ENCODE results near the gene ZNHIT2.

Gene ZNHIT2

DNA sequence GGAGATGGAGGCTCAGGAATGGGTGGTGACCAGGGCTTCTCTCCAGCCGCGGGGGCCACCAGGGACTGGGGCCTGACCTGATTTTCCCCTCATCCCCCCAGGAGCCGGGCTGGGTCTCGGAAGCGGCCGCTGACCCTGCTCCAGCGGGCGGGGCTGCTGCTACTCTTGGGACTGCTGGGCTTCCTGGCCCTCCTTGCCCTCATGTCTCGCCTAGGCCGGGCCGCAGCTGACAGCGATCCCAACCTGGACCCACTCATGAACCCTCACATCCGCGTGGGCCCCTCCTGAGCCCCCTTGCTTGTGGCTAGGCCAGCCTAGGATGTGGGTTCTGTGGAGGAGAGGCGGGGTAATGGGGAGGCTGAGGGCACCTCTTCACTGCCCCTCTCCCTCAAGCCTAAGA, 29.7 kb downstream of the ZNHIT2 start:
- Histone ChIP-seq H3K4me3 (ENCODE audit: low read depth in 1 of 2, low read length in 2 of 2) (no peak overlapping the region), H3K27ac (ENCODE audit: low read depth, low read length) (no peak overlapping the region), H3K27me3 (ENCODE audit: control insufficient read depth in 1 of 2, insufficient read depth in 2 of 2, low read length in 2 of 2) (no peaks in the 10 kb centered on the region), H3K4me1 (ENCODE audit: control insufficient read depth in 1 of 2, insufficient read depth in 2 of 2, low read length in 2 of 2) (peaks cover 21% of the 10 kb centered on the region in 2 donors), H3K9me3 (ENCODE audit: control insufficient read depth in 1 of 2, low read length in 2 of 2) (no peaks in the 10 kb centered on the region), H3K36me3 (ENCODE audit: control insufficient read depth in 1 of 2, insufficient read depth in 2 of 2, low read length in 2 of 2) (peaks cover 22 to 46% of the 10 kb centered on the region in 2 donors), H3K9ac (ENCODE audit: low read depth in 1 of 2, low read length in 2 of 2) (no peak overlapping the region)

DNA sequence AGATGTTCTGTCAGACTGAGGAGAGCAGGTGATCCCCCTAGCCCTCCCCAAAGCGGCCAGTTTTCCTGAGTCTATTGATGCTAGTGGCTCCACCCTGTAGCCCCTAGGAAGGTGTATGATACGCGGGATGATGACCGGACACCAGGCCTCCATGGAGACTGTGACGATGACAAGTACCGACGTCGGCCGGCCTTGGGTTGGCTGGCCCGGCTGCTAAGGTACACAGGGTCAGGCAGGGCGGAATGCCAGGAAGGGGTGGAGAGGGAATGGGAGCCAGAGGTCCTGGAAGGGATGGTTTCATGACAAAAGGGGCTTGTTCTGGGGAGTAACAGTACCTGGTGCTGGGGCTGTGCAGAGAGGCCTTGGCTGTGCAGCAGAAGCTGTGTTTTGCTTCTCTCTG, 30.3 kb downstream of the ZNHIT2 start:
- Histone ChIP-seq H3K9me3 (ENCODE audit: control insufficient read depth in 1 of 2, low read length in 2 of 2) (no peaks in the 10 kb centered on the region), H3K4me1 (ENCODE audit: control insufficient read depth in 1 of 2, insufficient read depth in 2 of 2, low read length in 2 of 2) (peaks cover 22 to 25% of the 10 kb centered on the region in 2 donors), H3K9ac (ENCODE audit: low read depth in 1 of 2, low read length in 2 of 2) (no peak overlapping the region)

DNA sequence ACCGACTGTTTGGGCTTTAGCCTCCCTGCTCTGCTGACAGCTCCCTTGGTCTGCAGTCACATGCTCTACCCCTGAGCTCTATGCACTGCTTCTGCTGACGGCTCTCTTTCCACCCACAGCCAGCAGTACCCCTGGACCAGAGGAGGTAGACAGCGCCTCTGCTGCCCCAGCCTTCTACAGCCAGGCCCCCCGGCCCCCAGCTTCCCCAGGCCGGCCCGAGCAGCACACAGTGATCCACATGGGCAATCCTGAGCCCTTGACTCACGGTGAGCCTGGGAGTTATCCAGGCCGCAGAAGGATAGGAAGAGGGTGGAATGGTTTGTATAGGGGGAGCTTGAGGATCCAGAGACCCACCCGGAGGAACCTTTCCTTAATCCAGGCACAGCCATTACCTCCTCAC, 30.7 kb downstream of the ZNHIT2 start:
- Histone ChIP-seq H3K27me3 (ENCODE audit: control insufficient read depth in 1 of 2, insufficient read depth in 2 of 2, low read length in 2 of 2) (no peaks in the 10 kb centered on the region), H3K27ac (ENCODE audit: low read depth, low read length) (no peak overlapping the region), H3K9me3 (ENCODE audit: control insufficient read depth in 1 of 2, low read length in 2 of 2) (no peaks in the 10 kb centered on the region), H3K9ac (ENCODE audit: low read depth in 1 of 2, low read length in 2 of 2) (no peak overlapping the region), H3K4me3 (ENCODE audit: low read depth in 1 of 2, low read length in 2 of 2) (no peak overlapping the region), H3K4me1 (ENCODE audit: control insufficient read depth in 1 of 2, insufficient read depth in 2 of 2, low read length in 2 of 2) (peaks cover 22 to 25% of the 10 kb centered on the region in 2 donors), H3K36me3 (ENCODE audit: control insufficient read depth in 1 of 2, insufficient read depth in 2 of 2, low read length in 2 of 2) (peaks cover 22 to 46% of the 10 kb centered on the region in 2 donors)

More for the DNA sequence above, 30.3 kb downstream of the ZNHIT2 start:
- Histone ChIP-seq H3K36me3 (ENCODE audit: control insufficient read depth in 1 of 2, insufficient read depth in 2 of 2, low read length in 2 of 2) (peaks cover 22 to 46% of the 10 kb centered on the region in 2 donors), H3K27me3 (ENCODE audit: control insufficient read depth in 1 of 2, insufficient read depth in 2 of 2, low read length in 2 of 2) (no peaks in the 10 kb centered on the region), H3K27ac (ENCODE audit: low read depth, low read length) (no peak overlapping the region), H3K4me3 (ENCODE audit: low read depth in 1 of 2, low read length in 2 of 2) (no peak overlapping the region)

DNA sequence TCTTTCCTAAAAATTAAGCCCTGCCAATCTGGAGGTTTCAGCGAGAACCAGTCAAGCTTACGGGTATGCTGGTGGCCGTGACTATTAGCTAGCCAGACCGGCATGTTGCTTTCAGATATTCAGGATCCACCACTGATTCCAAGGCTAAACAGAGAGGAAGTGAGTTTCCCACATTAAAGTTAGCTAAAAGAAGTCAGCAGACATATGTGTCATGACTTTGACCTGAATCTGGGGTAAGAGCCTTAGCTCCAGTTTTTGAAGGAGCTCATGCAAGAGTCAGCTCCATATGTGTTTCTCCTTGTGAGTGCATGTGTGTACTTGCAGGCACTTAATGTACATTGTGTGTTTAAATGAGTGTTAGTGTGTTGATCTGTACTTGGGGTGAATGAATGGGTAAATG, 32.1 kb downstream of the ZNHIT2 start:
- no peaks in the 10 kb centered on the region for H3K27me3 ChIP-seq (ENCODE audit: control insufficient read depth in 1 of 2, insufficient read depth in 2 of 2, low read length in 2 of 2)
- H3K4me3 ChIP-seq (ENCODE audit: low read depth in 1 of 2, low read length in 2 of 2): no peak overlapping the region
- H3K9me3 ChIP-seq (ENCODE audit: control insufficient read depth in 1 of 2, low read length in 2 of 2): no peaks in the 10 kb centered on the region
- H3K36me3 ChIP-seq (ENCODE audit: control insufficient read depth in 1 of 2, insufficient read depth in 2 of 2, low read length in 2 of 2): peaks cover 22 to 46% of the 10 kb centered on the region in 2 donors
- peaks cover 22 to 25% of the 10 kb centered on the region in 2 donors for H3K4me1 ChIP-seq (ENCODE audit: control insufficient read depth in 1 of 2, insufficient read depth in 2 of 2, low read length in 2 of 2)
- H3K27ac ChIP-seq (ENCODE audit: low read depth, low read length): no peak overlapping the region
- peak overlapping the region in 1 of 2 donors; percentile 96 for H3K9ac ChIP-seq (ENCODE audit: low read depth in 1 of 2, low read length in 2 of 2)

DNA sequence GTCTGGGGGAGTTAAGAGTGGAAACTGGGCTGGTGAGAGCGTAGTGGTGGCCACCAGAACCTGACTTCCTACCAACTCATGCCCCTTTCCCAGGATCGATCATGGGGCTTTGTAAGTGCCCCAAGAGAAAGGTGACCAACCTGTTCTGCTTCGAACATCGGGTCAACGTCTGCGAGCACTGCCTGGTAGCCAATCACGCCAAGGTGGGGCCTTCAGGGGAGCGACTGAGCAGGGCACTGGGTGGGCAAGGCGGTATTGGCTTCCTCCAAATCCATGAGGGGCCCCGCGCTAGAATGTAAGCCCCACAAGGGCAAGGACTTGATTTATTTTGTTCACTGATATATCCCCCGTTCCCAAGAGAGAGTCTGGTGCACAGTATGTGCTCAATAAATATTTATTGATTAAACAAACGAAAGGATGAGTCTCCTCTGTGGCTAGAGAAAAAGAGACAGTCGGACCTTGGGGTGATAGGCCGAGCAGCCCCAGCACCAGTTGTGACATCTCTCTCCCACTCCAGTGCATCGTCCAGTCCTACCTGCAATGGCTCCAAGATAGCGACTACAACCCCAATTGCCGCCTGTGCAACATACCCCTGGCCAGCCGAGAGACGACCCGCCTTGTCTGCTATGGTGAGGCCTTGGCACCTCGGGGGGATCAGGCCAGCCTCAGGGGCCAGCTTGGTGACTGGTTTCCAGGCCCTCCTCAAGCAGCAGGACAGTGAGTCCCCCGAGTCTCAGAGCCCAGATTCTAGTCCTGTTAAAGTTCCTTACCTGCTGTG, 32.7 kb downstream of the ZNHIT2 start:
- no peaks in the 10 kb centered on the region for H3K9me3 ChIP-seq (ENCODE audit: control insufficient read depth in 1 of 2, low read length in 2 of 2)
- peak overlapping the region; percentile 85 to 99 for H3K4me3 ChIP-seq (ENCODE audit: low read depth in 1 of 2, low read length in 2 of 2)
- peaks cover 22 to 25% of the 10 kb centered on the region in 2 donors for H3K4me1 ChIP-seq (ENCODE audit: control insufficient read depth in 1 of 2, insufficient read depth in 2 of 2, low read length in 2 of 2)
- no peaks in the 10 kb centered on the region for H3K27me3 ChIP-seq (ENCODE audit: control insufficient read depth in 1 of 2, insufficient read depth in 2 of 2, low read length in 2 of 2)
- H3K9ac ChIP-seq (ENCODE audit: low read depth in 1 of 2, low read length in 2 of 2): peak overlapping the region; percentile 82 to 96
- H3K27ac ChIP-seq (ENCODE audit: low read depth, low read length): peak overlapping the region; percentile 97
- H3K36me3 ChIP-seq (ENCODE audit: control insufficient read depth in 1 of 2, insufficient read depth in 2 of 2, low read length in 2 of 2): peaks cover 22 to 48% of the 10 kb centered on the region in 2 donors

DNA sequence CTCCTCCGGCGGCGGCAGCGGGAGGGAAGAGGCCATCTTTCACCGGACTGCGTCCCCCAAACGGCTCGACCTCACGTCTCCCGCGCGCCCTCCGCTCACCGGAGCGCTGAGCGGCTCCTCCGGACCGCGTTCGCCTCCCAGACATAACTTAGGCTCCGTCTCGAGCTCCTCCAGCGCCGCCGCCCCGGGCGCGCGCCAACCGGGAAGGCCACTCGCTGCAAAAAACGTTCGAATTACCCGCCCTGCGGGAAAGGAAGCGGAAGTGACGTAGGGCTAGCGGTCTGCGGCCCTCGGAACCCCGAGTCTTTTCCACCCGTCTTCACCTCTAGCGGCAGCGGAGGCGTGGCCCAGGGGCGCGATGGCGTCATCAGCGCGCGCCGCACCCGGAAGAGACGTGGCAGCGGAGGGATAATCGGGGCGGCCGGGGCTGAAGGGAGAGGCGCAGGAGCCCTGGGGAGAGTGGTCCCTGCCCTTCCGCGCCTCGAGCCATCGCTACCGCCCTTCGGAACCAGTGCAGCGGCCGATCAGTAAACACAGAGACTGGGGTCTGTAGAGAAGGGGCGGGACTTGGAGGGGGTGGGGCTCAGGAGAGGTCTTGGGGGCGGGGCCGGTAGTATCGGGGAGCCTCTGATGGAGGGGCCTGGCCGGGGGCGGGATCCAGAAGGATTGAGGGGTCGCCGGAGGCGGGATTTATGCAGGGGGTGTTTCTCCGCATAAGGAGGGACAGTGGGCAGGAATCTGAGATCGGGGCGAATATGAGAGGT, 33.5 kb downstream of the ZNHIT2 start, which contains the start of the genes CDCA5 and ZFPL1:
TSS of gene CDCA5 (minus strand) at position 207 of the 764 bp plus-strand sequence. CDS start at position 145, 62 bp downstream.
TSS of gene ZFPL1 (plus strand) at position 389 of the 764 bp plus-strand sequence. CDS start 477 bp downstream, outside the sequence.
- H3K27me3 ChIP-seq (ENCODE audit: control insufficient read depth in 1 of 2, insufficient read depth in 2 of 2, low read length in 2 of 2): no peaks in the 10 kb centered on the region
- H3K9me3 ChIP-seq (ENCODE audit: control insufficient read depth in 1 of 2, low read length in 2 of 2): no peaks in the 10 kb centered on the region
- peaks cover 22 to 40% of the 10 kb centered on the region in 2 donors for H3K36me3 ChIP-seq (ENCODE audit: control insufficient read depth in 1 of 2, insufficient read depth in 2 of 2, low read length in 2 of 2)
- peak within 1 kb of the TSS; percentile 82 to 96 for H3K9ac ChIP-seq (ENCODE audit: low read depth in 1 of 2, low read length in 2 of 2)
- peak within 1 kb of the TSS; percentile 85 to 99 for H3K4me3 ChIP-seq (ENCODE audit: low read depth in 1 of 2, low read length in 2 of 2)
- H3K4me1 ChIP-seq (ENCODE audit: control insufficient read depth in 1 of 2, insufficient read depth in 2 of 2, low read length in 2 of 2): peaks cover 23 to 25% of the 10 kb centered on the region in 2 donors
- H3K27ac ChIP-seq (ENCODE audit: low read depth, low read length): peak within 1 kb of the TSS; percentile 97

DNA sequence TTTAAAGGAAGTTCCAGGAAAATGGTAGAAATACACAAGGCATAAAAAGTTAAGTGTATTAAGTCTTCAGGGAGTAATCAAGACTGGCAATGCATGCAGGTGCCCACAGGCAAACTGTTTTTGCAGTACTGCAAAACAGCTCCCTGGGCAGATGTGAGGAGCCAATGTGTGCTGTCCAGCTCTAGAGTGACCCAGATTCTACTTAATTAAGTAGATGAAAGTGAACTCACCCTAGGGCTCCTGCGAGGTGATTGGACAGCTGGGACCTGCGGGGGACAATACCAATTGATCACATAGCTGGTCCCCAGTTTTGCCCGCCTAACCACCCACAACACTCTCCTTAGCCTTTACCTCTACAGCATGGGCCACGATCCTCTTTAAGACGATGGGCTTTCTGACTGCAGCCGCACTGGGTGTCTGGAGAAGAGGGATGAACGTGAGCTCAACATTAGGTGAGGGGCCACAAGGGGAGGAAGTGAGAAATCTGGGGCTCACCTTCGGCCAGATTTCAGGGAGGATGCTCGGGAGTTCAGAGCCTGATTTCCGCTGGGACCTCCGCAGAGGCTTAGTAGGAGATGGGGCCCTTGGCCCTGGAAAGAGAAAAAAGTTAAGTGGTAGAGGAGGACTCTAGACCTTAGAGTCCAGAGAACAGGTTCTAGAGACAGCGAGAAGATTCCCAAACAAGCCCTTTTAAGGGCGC, 34.2 kb downstream of the ZNHIT2 start:
- H3K27ac ChIP-seq (ENCODE audit: low read depth, low read length): no peak overlapping the region
- peaks cover 22 to 33% of the 10 kb centered on the region in 2 donors for H3K36me3 ChIP-seq (ENCODE audit: control insufficient read depth in 1 of 2, insufficient read depth in 2 of 2, low read length in 2 of 2)
- H3K27me3 ChIP-seq (ENCODE audit: control insufficient read depth in 1 of 2, insufficient read depth in 2 of 2, low read length in 2 of 2): no peaks in the 10 kb centered on the region
- H3K9me3 ChIP-seq (ENCODE audit: control insufficient read depth in 1 of 2, low read length in 2 of 2): no peaks in the 10 kb centered on the region
- peak overlapping the region; percentile 35 to 96 for H3K9ac ChIP-seq (ENCODE audit: low read depth in 1 of 2, low read length in 2 of 2)
- H3K4me3 ChIP-seq (ENCODE audit: low read depth in 1 of 2, low read length in 2 of 2): peak overlapping the region; percentile 85 to 99
- H3K4me1 ChIP-seq (ENCODE audit: control insufficient read depth in 1 of 2, insufficient read depth in 2 of 2, low read length in 2 of 2): peaks cover 30% of the 10 kb centered on the region in 2 donors

DNA sequence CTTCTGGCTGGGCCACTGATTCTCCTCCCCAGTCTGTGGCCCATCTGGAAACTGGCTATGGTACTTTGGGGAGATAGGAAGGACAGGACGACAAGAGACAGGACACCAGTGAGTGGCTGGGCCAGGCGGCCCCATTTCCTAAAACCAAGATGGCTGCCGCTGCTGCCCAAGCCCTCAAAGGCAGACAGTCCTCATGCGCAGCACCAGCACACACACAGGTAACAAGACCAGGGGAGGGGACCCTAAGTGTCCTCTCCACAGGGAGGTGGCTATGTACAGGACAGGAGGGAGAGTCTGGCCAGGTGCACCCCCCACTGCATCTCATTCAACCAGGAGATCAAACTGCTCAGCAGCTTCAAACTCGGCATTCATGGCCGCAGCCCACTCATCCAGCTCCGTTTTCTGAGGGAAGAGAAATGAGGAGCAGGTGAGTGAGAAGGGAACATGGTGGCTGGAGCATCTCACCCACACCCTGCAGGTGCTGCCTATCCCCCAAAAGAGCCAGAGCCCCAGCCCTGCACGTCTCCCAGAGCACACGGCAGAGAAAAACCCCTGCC, 38.6 kb downstream of the ZNHIT2 start:
- Histone ChIP-seq H3K27me3 (ENCODE audit: control insufficient read depth in 1 of 2, insufficient read depth in 2 of 2, low read length in 2 of 2) (no peaks in the 10 kb centered on the region), H3K9me3 (ENCODE audit: control insufficient read depth in 1 of 2, low read length in 2 of 2) (no peaks in the 10 kb centered on the region), H3K36me3 (ENCODE audit: control insufficient read depth in 1 of 2, insufficient read depth in 2 of 2, low read length in 2 of 2) (peaks cover 0 to 3% of the 10 kb centered on the region in 2 donors), H3K9ac (ENCODE audit: low read depth in 1 of 2, low read length in 2 of 2) (peak overlapping the region; percentile 54), H3K4me1 (ENCODE audit: control insufficient read depth in 1 of 2, insufficient read depth in 2 of 2, low read length in 2 of 2) (peaks cover 22 to 24% of the 10 kb centered on the region in 2 donors), H3K27ac (ENCODE audit: low read depth, low read length) (no peak overlapping the region), H3K4me3 (ENCODE audit: low read depth in 1 of 2, low read length in 2 of 2) (peak overlapping the region in 1 of 2 donors; percentile 25)

DNA sequence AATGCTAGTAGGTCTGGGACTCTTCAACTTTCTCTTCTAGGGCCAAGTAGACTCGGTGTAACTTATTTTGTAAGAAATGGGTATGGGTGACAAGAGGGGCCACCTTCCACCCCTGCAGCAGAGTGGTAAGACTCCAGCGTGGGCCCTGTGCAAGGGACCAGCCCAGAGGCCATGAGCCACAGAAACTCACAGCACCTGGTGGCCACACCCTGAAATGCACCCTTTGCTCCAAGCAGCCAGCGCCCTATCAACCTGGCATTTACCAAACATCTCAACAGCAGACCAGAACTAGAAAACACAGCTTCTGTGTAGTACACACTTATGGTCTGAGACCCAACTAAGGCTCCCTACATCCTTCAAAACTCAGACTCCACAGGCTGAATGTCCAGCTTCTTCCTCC, 39.4 kb downstream of the ZNHIT2 start:
- peaks cover 16 to 19% of the 10 kb centered on the region in 2 donors for H3K4me1 ChIP-seq (ENCODE audit: control insufficient read depth in 1 of 2, insufficient read depth in 2 of 2, low read length in 2 of 2)
- no peaks in the 10 kb centered on the region for H3K9me3 ChIP-seq (ENCODE audit: control insufficient read depth in 1 of 2, low read length in 2 of 2)
- H3K27ac ChIP-seq (ENCODE audit: low read depth, low read length): no peak overlapping the region
- peaks cover 0 to 3% of the 10 kb centered on the region in 2 donors for H3K36me3 ChIP-seq (ENCODE audit: control insufficient read depth in 1 of 2, insufficient read depth in 2 of 2, low read length in 2 of 2)
- H3K9ac ChIP-seq (ENCODE audit: low read depth in 1 of 2, low read length in 2 of 2): peak overlapping the region; percentile 54
- no peaks in the 10 kb centered on the region for H3K27me3 ChIP-seq (ENCODE audit: control insufficient read depth in 1 of 2, insufficient read depth in 2 of 2, low read length in 2 of 2)
- peak overlapping the region in 1 of 2 donors; percentile 25 for H3K4me3 ChIP-seq (ENCODE audit: low read depth in 1 of 2, low read length in 2 of 2)

All from duodenal mucosa (tissue), 2 donors.